ENCODE data around the gene GPC5.

The GPC5 gene

GRCh38 chr13:92913840-92914239 lies 1515.4 kb downstream of the GPC5 start:
- in situ Hi-C loops (cut with HindIII; ENCODE audit: low sequenced_read_pairs): no loop called here
- no peak for TF ChIP-seq CTCF (IDR thresholded peaks at IDR 0.05; ENCODE audit: low read depth, low read length)
- H3K4me3 ChIP-seq (ENCODE audit: low read depth, low read length): no peak overlapping the region
- DNase-seq (ENCODE audit: low read depth, low spot score): no peak
